HepG2 (cell line): Measurements from ENCODE around the gene HSPB9. TPM values are rescaled to one million over a fixed set of nuclear protein-coding genes. Genes with fewer than 3 reads are reported as not detected.

ENCODE experiments used
- ARID4A ChIP-seq: sonication (generic); formaldehyde crosslinking; IDR thresholded peaks from 2 replicates; pipeline ENCODE4 v1.5.0; 2020; ENCODE audit warnings: mild to moderate bottlenecking, missing genetic modification reagents, borderline replicate concordance
- CREB3 ChIP-seq: sonication (generic); formaldehyde crosslinking; IDR thresholded peaks from 2 replicates; pipeline ENCODE4 v1.5.0; 2020; ENCODE audit warnings: missing genetic modification reagents
- MXD1 ChIP-seq: sonication (generic); formaldehyde crosslinking; IDR thresholded peaks from 2 replicates; pipeline ENCODE4 v1.4.0; 2020; ENCODE audit warnings: mild to moderate bottlenecking, missing genetic modification reagents
- NR2F6 ChIP-seq, 2 experiments: IDR thresholded peaks; 2 replicates each; pipeline ENCODE4 v1.6.1; 2016; ENCODE audit warnings: antibody characterized with exemption in 1 of 2, mild to moderate bottlenecking in 1 of 2
- PATZ1 ChIP-seq: sonication (generic); formaldehyde crosslinking; IDR thresholded peaks from 2 replicates; pipeline ENCODE4 v1.4.0; 2020; ENCODE audit warnings: missing genetic modification reagents
- PITX1 ChIP-seq: sonication (generic); formaldehyde crosslinking; IDR thresholded peaks from 2 replicates; pipeline ENCODE4 v1.5.1; 2020; ENCODE audit warnings: mild to moderate bottlenecking, missing genetic modification reagents
- PLRG1 ChIP-seq: fragments of 450-650 bp; conservative IDR thresholded peaks from 2 replicates; pipeline ENCODE4 v1.6.1; 2016
- SMAD3 ChIP-seq: sonication (generic); formaldehyde crosslinking; IDR thresholded peaks from 2 replicates; pipeline ENCODE4 v1.4.0; 2020; ENCODE audit warnings: missing genetic modification reagents
- SOX5 ChIP-seq: IDR thresholded peaks from 2 replicates; pipeline ENCODE4 v1.6.1; 2016; ENCODE audit warnings: borderline replicate concordance
- TBX2 ChIP-seq: sonication (generic); formaldehyde crosslinking; IDR thresholded peaks from 2 replicates; pipeline ENCODE4 v1.5.0; 2020; ENCODE audit warnings: missing genetic modification reagents, mild to moderate bottlenecking, borderline replicate concordance
- TRIM24 ChIP-seq: sonication (generic); formaldehyde crosslinking; IDR thresholded peaks from 2 replicates; pipeline ENCODE4 v1.8.0; 2022; ENCODE audit warnings: mild to moderate bottlenecking, missing genetic modification reagents
- ZBTB26 ChIP-seq: IDR thresholded peaks from 2 replicates; pipeline ENCODE4 v1.6.1; 2016; ENCODE audit warnings: missing compliant biosample characterization, missing genetic modification reagents, borderline replicate concordance
- ZNF20 ChIP-seq: sonication (generic); formaldehyde crosslinking; IDR thresholded peaks from 2 replicates; pipeline ENCODE4 v1.4.0; 2020; ENCODE audit warnings: mild to moderate bottlenecking, moderate library complexity, missing genetic modification reagents
- ZNF281 ChIP-seq: sonication (generic); formaldehyde crosslinking; IDR thresholded peaks from 2 replicates; pipeline ENCODE4 v1.4.0; 2020; ENCODE audit warnings: missing genetic modification reagents, borderline replicate concordance
- ZNF761 ChIP-seq: sonication (generic); formaldehyde crosslinking; conservative IDR thresholded peaks from 2 replicates; pipeline ENCODE4 v1.4.0; 2020; ENCODE audit warnings: mild to moderate bottlenecking, missing genetic modification reagents
- ZNF775 ChIP-seq: sonication (generic); formaldehyde crosslinking; IDR thresholded peaks from 2 replicates; pipeline ENCODE4 v1.4.0; 2020; ENCODE audit warnings: missing genetic modification reagents, mild to moderate bottlenecking, moderate library complexity, borderline replicate concordance
- polyA plus RNA-seq, 8 experiments: library from polyadenylated mRNA; depleted of rRNA in 3 of 8; stranded (reverse) in 7 of 8; unstranded in 1 of 8; fragments of >200 nt; fragmentation: Illumina TruSeq in 4 of 8; extraction: Trizol in 4 of 8; gene quantifications; 2 replicates each; pipeline versions ENCODE4 v1.2.1 to v1.2.3, GENCODE V29; 2011 to 2016; ENCODE audit warnings: low read depth in 4 of 8, missing spikeins in 1 of 8, mixed read lengths in 1 of 8; ENCODE audit not compliant: insufficient read depth in 1 of 8
- total RNA-seq, 5 experiments: library from RNA; depleted of rRNA; stranded (reverse); fragments of >200 nt; fragmentation: Illumina TruSeq; extraction: Trizol; gene quantifications; 2 replicates each; pipeline ENCODE4 v1.2.3, GENCODE V29; 2016; ENCODE audit warnings: low read depth in 1 of 5

Gene HSPB9
- total and polyA plus RNA-seq, 2 of the 13 experiments (the other 11 are each of a cell fraction or from before 2014, with no cell fraction given), result 0.05 to 0.24 TPM

- no peak for TF ChIP-seq SOX5 (CRISPR knock-in tag)
- TF ChIP-seq CREB3 (CRISPR knock-in tag), result no peak
- no peak for TF ChIP-seq ZNF20
- TF ChIP-seq TBX2 (CRISPR knock-in tag), result peak; percentile 53; the same call in 1 of the 2 replicates
- peak; percentile 53; the same call in 1 of the 2 replicates for TF ChIP-seq PITX1
- TF ChIP-seq PATZ1 (CRISPR knock-in tag), result peak; percentile 55
- TF ChIP-seq TRIM24 (CRISPR knock-in tag), result no peak
- TF ChIP-seq SMAD3 (CRISPR knock-in tag), result 0 out of 2 replicates have a peak, but pooled peaks have one; percentile 31
- TF ChIP-seq ZBTB26 (CRISPR knock-in tag), result no peak
- no peak for TF ChIP-seq ZNF281
- no peak for TF ChIP-seq NR2F6 (IDR thresholded peaks at IDR 0.05)
- peak; percentile 48; the same call in 1 of the 2 replicates for TF ChIP-seq NR2F6 (CRISPR knock-in tag; IDR thresholded peaks at IDR 0.05)
- no peak for TF ChIP-seq ZNF761 (CRISPR knock-in tag)
- TF ChIP-seq MXD1 (CRISPR knock-in tag), result no peak
- no peak for TF ChIP-seq ZNF775 (CRISPR knock-in tag)
- no peak for TF ChIP-seq PLRG1
- TF ChIP-seq ARID4A, result 0 out of 2 replicates have a peak, but pooled peaks have one; percentile 41
Observed at GRCh38 chr17:42116705-42117396, 5.8 kb upstream of the HSPB9 start (continued).
